Neutrophil (primary cell): ENCODE measurements around the gene STK11.
A peak's percentile ranks its signal among the peaks of the same experiment; 100 is the strongest.
"Not testable (repeated sequence)": the region's sequence is repeated elsewhere in the genome, so short reads cannot be mapped to it uniquely, and the experiment has no call there.

Source experiments
- H3K27ac ChIP-seq: fragments of 200-600 bp; sonication (generic); 2 replicates; pipeline ENCODE4 v1.5.1; 2016; ENCODE audit warnings: mild to moderate bottlenecking, moderate library complexity
- H3K27me3 ChIP-seq: fragments of 200-600 bp; sonication (generic); 2 replicates; pipeline ENCODE4 v1.6.0; 2016; ENCODE audit warnings: mild to moderate bottlenecking
- H3K36me3 ChIP-seq: fragments of 200-600 bp; sonication (generic); 2 replicates; pipeline ENCODE4 v1.5.1; 2017
- H3K4me1 ChIP-seq, 2 experiments: fragments of 200-600 bp in 1 of 2; sonication (generic) in 1 of 2; 1 replicate in 1 of 2; 2 replicates in 1 of 2; pipeline versions ENCODE4 v1.5.1 to v1.6.1; 2013 to 2016; ENCODE audit warnings: low read depth in 1 of 2, low read length in 1 of 2, mild to moderate bottlenecking in 1 of 2, moderate library complexity in 1 of 2; ENCODE audit not compliant: control insufficient read depth in 1 of 2, insufficient read depth in 1 of 2
- H3K4me3 ChIP-seq, 2 experiments: fragments of 200-600 bp in 1 of 2; sonication (generic) in 1 of 2; 1 replicate in 1 of 2; 2 replicates in 1 of 2; pipeline ENCODE4 v1.5.1; 2013 to 2016; ENCODE audit warnings: low read depth in 1 of 2, low read length in 1 of 2, mild to moderate bottlenecking in 1 of 2, moderate library complexity in 1 of 2
- H3K9me3 ChIP-seq: fragments of 200-600 bp; sonication (generic); 2 replicates; pipeline ENCODE4 v1.5.1; 2016
- TF ChIP-seq, protein P1 (sequence below): fragments of 200-600 bp; sonication (generic); IDR thresholded peaks from 2 replicates; pipeline ENCODE4 v1.5.1; 2016; ENCODE audit warnings: antibody characterized with exemption

STK11 gene

DNA sequence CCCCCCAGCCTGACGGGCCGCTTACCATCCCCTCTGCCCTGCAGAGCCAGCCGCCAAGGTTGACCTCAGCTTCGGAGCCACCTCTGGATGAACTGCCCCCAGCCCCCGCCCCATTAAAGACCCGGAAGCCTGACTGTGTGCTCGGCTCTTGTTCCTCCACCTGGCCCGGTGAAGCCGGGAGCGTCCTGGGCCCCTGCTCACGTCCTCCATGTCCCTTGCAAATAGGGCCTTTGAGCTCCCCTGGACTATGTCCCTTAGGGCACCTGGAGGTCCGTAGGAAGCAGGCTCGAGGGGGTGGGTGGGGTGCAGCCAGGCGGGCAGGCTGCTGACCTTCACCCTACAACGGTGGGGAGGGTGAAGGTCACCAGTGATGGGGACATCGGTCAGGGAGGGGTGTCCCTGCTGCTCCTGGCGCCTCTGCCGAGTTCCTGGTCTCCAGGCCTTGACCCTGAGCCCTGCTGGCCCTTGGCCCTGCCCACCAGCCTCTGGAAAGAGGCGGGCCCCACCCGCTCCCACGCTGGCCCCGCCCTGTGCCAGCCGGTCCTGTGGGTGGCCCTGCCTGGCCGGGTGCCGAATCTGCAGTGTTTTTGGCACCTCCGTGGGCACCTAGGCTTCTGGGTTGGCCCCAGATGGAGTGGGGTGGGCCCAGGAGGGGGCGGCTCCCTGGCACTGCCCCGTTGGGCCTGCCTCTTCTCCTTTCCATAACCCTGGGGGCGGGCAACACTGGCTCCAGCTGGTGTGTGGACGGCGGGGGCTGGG, 39.3 kb downstream of the STK11 start:
- H3K36me3 ChIP-seq, result peaks cover 3% of the 10 kb centered on the region
- peaks cover 56 to 67% of the 10 kb centered on the region in 2 experiments for H3K4me1 ChIP-seq
- no peaks in the 10 kb centered on the region for H3K9me3 ChIP-seq
- TF ChIP-seq, protein P1, sequence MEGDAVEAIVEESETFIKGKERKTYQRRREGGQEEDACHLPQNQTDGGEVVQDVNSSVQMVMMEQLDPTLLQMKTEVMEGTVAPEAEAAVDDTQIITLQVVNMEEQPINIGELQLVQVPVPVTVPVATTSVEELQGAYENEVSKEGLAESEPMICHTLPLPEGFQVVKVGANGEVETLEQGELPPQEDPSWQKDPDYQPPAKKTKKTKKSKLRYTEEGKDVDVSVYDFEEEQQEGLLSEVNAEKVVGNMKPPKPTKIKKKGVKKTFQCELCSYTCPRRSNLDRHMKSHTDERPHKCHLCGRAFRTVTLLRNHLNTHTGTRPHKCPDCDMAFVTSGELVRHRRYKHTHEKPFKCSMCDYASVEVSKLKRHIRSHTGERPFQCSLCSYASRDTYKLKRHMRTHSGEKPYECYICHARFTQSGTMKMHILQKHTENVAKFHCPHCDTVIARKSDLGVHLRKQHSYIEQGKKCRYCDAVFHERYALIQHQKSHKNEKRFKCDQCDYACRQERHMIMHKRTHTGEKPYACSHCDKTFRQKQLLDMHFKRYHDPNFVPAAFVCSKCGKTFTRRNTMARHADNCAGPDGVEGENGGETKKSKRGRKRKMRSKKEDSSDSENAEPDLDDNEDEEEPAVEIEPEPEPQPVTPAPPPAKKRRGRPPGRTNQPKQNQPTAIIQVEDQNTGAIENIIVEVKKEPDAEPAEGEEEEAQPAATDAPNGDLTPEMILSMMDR, result no peak
- peak overlapping the region; percentile 37 to 51 for H3K4me3 ChIP-seq
- peak overlapping the region; percentile 85 for H3K27ac ChIP-seq
- H3K27me3 ChIP-seq, result peaks cover 12% of the 10 kb centered on the region

DNA sequence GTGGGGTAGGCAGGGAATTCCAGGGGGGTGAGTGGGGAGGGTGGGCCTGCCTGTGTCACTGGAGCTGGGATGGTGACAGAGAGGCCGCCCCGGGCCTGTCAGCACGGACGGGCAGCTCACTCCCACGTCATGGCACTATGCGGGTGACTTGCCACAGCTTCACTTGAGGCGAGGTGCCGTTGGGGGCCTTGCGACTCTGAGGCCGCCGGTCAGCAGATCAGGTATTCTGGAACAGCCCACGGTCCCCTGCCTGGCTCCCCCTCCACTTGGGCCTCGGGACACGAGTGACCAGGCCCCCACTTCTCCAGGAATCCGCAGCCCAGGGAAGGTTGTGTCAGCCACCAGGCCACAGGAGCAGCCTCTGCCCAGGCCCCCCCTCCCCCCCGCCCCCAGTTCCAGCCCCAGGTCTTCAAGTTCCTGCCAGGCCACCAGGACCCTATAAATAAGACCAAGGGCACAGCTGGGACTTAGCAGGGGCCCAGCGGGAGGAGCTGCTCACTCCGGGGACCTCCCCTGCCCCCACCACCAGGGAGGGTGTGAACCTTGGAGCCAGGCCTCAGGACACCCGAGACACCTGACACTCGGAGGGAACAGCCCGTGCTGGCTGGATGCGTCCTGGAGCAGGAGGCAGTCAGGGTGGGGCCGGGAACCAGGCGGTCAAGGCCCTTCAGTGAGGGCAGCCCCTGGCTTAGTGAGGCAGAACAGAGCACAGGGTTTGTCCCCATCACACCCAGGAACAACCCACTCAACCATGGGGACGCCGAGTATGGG, 40.1 kb downstream of the STK11 start:
- TF ChIP-seq, protein P1, result no peak
- peaks cover 10% of the 10 kb centered on the region for H3K36me3 ChIP-seq
- peaks cover 4% of the 10 kb centered on the region for H3K27me3 ChIP-seq
- peak overlapping the region; percentile 85 for H3K27ac ChIP-seq
- peak overlapping the region in 1 of 2 experiments; percentile 51 for H3K4me3 ChIP-seq
- H3K4me1 ChIP-seq, result peaks cover 51 to 59% of the 10 kb centered on the region in 2 experiments
- H3K9me3 ChIP-seq, result no peaks in the 10 kb centered on the region

DNA sequence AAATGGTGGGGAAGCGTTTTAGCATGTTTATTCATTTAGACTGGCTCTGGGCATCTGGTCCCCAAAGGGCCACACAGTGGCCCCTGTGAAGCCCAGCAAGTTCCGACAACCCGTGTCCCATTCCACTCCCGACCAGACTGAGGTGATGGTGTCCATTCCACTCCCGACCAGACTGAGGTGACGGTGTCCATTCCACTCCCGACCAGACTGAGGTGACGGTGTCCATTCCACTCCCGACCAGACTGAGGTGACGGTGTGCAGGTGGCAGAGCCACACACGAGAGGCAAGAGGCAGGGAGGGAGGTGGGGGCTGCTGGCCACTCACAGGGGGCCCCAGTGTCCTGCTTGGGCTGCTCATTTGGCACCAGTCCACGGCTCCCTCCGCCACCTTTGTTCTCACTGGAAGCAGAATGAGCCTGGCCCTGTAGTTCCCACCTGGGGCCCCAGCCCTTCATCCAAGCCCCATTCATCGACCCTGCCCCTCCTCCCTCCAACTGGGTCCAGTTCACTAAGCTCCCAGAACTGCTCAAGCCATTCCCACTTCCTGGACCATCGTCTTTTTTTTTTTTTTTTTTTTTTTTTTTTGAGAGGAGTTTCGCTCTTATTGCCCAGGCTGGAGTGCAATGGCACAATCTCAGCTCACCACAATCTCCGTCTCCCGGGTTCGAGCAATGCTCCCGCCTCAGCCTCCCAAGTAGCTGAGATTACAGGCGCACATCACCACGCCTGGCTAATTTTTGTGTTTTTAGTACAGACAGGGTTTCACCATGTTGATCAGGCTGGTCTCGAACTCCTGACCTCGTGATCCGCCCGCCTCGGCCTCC, 40.9 kb downstream of the STK11 start:
- H3K27ac ChIP-seq, result peak overlapping the region; percentile 85

DNA sequence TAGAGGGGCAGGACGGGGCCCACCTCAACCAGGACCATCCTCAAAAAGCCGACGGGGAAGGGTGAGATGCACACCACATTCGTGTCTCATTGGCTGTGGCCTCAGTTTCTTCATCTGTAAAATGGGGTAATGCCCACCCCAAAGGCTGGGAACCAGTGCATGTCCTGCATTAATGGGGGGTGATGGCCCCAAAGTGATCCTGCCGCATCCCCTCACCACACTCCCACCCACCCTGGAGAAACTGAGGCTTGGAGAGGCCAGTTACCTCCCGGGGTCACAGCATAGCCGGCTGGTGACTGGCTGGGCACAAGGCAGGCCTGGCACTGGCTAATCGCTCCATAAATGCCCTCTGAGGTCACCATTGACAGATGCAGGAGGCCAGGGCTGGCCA, 42.2 kb downstream of the STK11 start:
- TF ChIP-seq, protein P1, result no peak
- no peaks in the 10 kb centered on the region for H3K9me3 ChIP-seq
- peaks cover 34 to 40% of the 10 kb centered on the region in 2 experiments for H3K4me1 ChIP-seq
- H3K36me3 ChIP-seq, result peaks cover 27% of the 10 kb centered on the region
- H3K4me3 ChIP-seq, result peak overlapping the region; percentile 75 to 98
- H3K27ac ChIP-seq, result peak overlapping the region; percentile 100
- H3K27me3 ChIP-seq, result no peaks in the 10 kb centered on the region

More for the DNA sequence above, 40.9 kb downstream of the STK11 start:
- H3K36me3 ChIP-seq, result peaks cover 18% of the 10 kb centered on the region
- not testable (repeated sequence) for H3K27me3 ChIP-seq, H3K9me3 ChIP-seq, H3K4me3 ChIP-seq
- peaks cover 43 to 51% of the 10 kb centered on the region in 2 experiments for H3K4me1 ChIP-seq

DNA sequence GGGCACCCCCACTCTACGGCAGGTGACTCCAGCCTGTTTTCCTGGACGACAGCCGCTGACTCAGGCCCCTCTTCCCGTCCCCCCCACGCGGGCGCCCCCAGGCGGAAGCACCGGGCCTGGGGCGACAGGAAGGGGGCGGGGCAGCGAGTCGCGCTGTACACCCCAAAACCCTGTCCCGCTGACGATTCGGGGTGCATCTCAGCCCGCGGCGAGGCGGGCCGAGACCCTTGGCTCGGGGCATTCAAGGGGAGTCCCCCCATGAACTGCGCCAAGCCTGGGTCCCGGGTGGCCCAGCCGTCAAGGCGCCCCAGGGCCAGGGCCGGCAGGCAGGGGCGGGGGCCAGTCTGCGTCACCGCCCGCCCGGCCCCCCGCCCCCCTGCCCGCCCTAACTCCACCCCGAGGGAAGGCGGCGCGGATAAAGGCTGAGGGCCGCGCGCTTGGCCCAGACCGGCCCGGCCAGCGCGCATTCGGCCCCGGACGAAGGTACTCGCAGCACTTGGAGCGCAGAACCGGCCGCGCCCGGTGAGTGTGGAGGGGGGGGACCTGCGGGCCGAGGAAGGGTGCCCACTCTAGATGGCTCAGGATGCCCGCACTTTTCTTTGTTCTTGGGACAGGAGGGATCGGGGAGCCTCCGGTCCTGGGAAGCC, 42.7 kb downstream of the STK11 start, which contains the start of gene MIDN:
Gene MIDN, plus strand, starts transcription at position 445 of the 647 bp plus-strand sequence. CDS start 1,714 bp downstream, outside the sequence.
- Histone ChIP-seq H3K27ac (peak within 1 kb of the TSS; percentile 100), H3K9me3 (no peaks in the 10 kb centered on the region), H3K36me3 (peaks cover 32% of the 10 kb centered on the region), H3K4me1 (peaks cover 34 to 44% of the 10 kb centered on the region in 2 experiments), H3K4me3 (peak within 1 kb of the TSS; percentile 75 to 98), H3K27me3 (no peaks in the 10 kb centered on the region)
- TF ChIP-seq, protein P1, result peak; percentile 54
